A549 (cell line): ENCODE results near the gene KCTD1. TPM values are rescaled to one million over a fixed set of nuclear protein-coding genes. Genes with fewer than 3 reads are reported as not detected.

Experiments
- ATAC-seq, 2 experiments: fragments of 200-7000 bp in 1 of 2; fragments of >200 bp in 1 of 2; cut with Nextera tagmentation in 1 of 2; cut with Tn5 transposase in 1 of 2; 3 replicates each; pipeline versions ENCODE4 v1.8.0 to v1.9.1; 2018 to 2020; ENCODE audit warnings: mild to moderate bottlenecking in 1 of 2, moderate library complexity in 1 of 2
- CTCF ChIA-PET: fragments of 300-600 bp; sonication (Branson Sonifier 250); formaldehyde crosslinking; extraction: SDS; loops from one replicate; lab custom pipeline; 2021; ENCODE audit warnings: antibody characterized with exemption, inconsistent platforms; lab: Yijun Ruan, JAX
- POLR2A ChIA-PET: fragments of 350-600 bp; formaldehyde crosslinking; extraction: SDS; loops from one replicate; lab custom pipeline; 2021; ENCODE audit warnings: antibody characterized with exemption, inconsistent platforms; lab: Yijun Ruan, JAX
- DNase-seq, 2 experiments: peaks; one replicate each; pipeline versions ENCODE4 v3.0.0 to v3.0.0-alpha.2; 2011 to 2016; ENCODE audit warnings: low read depth in 1 of 2, low spot score in 1 of 2
- FAIRE-seq: peaks from 2 replicates; lab custom pipeline; 2011; peaks lifted over from hg19 to GRCh38; lab: Jason Lieb, UNC
- H3K27ac ChIP-seq, 2 experiments: fragments of >200 bp; sonication (Bioruptor Twin); formaldehyde crosslinking; 3 replicates each; pipeline ENCODE4 v1.5.1; 2016 to 2017
- H3K4me1 ChIP-seq: fragments of >200 bp; sonication (Bioruptor Twin); formaldehyde crosslinking; 3 replicates; pipeline ENCODE4 v1.6.1; 2016
- H3K4me2 ChIP-seq: fragments of >200 bp; sonication (Bioruptor Twin); formaldehyde crosslinking; 3 replicates; pipeline ENCODE4 v1.6.1; 2016
- H3K4me3 ChIP-seq: fragments of >200 bp; sonication (Bioruptor Twin); formaldehyde crosslinking; 3 replicates; pipeline ENCODE4 v1.5.1; 2016
- H3K9me3 ChIP-seq: fragments of >200 bp; sonication (Bioruptor Twin); formaldehyde crosslinking; 3 replicates; pipeline ENCODE4 v1.6.1; 2016
- CBX2 ChIP-seq: fragments of 200-600 bp; sonication (generic); IDR thresholded peaks from 2 replicates; pipeline ENCODE4 v1.6.1; 2016; ENCODE audit warnings: low read depth, mild to moderate bottlenecking, borderline replicate concordance
- CEBPB ChIP-seq, 2 experiments: fragments of >200 bp in 1 of 2; sonication (Bioruptor Twin) in 1 of 2; formaldehyde crosslinking in 1 of 2; IDR thresholded peaks; 2 replicates each; pipeline ENCODE4 v1.6.1; 2012 to 2016
- CHD2 ChIP-seq: fragments of 150-350 bp; IDR thresholded peaks from 2 replicates; pipeline ENCODE4 v1.6.1; 2014; ENCODE audit warnings: low read length; ENCODE audit not compliant: partially characterized antibody
- E2F6 ChIP-seq: IDR thresholded peaks from 2 replicates; pipeline ENCODE4 v1.6.1; 2012; ENCODE audit warnings: low read depth, borderline replicate concordance
- EHMT2 ChIP-seq: fragments of 200-600 bp; sonication (generic); IDR thresholded peaks from 2 replicates; pipeline ENCODE4 v1.6.1; 2016; ENCODE audit warnings: antibody characterized with exemption, low read depth, mild to moderate bottlenecking, moderate library complexity
- ELK1 ChIP-seq: fragments of 150-350 bp; IDR thresholded peaks from 2 replicates; pipeline ENCODE4 v1.6.1; 2014; ENCODE audit warnings: low read depth, mild to moderate bottlenecking, low read length
- EP300 ChIP-seq, 2 experiments: fragments of >200 bp; sonication (Bioruptor Twin); formaldehyde crosslinking; IDR thresholded peaks; 2 replicates in 1 of 2; 3 replicates in 1 of 2; pipeline ENCODE4 v1.6.1; 2016 to 2017
- ESRRA ChIP-seq: fragments of 150-350 bp; IDR thresholded peaks from 2 replicates; pipeline ENCODE4 v1.6.1; 2014; ENCODE audit warnings: mild to moderate bottlenecking, low read length, borderline replicate concordance
- FOSL2 ChIP-seq, 2 experiments: fragments of 450-650 bp in 1 of 2; fragments of >200 bp in 1 of 2; sonication (Bioruptor Twin) in 1 of 2; formaldehyde crosslinking; IDR thresholded peaks; 2 replicates each; pipeline versions ENCODE4 v1.5.0 to v1.6.1; 2016 to 2020; ENCODE audit warnings: mild to moderate bottlenecking in 1 of 2, moderate library complexity in 1 of 2
- HDAC2 ChIP-seq: fragments of 200-600 bp; sonication (generic); IDR thresholded peaks from 2 replicates; pipeline ENCODE4 v1.6.1; 2016
- HEYL ChIP-seq: fragments of 250-450 bp; sonication (Bioruptor Pico); IDR thresholded peaks from 2 replicates; pipeline ENCODE4 v1.8.0; 2021; ENCODE audit warnings: mild to moderate bottlenecking, moderate library complexity
- HMGXB4 ChIP-seq: fragments of 250-450 bp; sonication (Bioruptor Pico); IDR thresholded peaks from 2 replicates; pipeline ENCODE4 v1.5.0; 2021; ENCODE audit warnings: mild to moderate bottlenecking, moderate library complexity, borderline replicate concordance
- JUN ChIP-seq, 2 experiments: fragments of >200 bp; sonication (Bioruptor Twin); formaldehyde crosslinking; IDR thresholded peaks; 2 replicates in 1 of 2; 3 replicates in 1 of 2; pipeline ENCODE4 v1.6.1; 2016 to 2017
- MYC ChIP-seq: IDR thresholded peaks from 2 replicates; pipeline ENCODE4 v1.6.1; 2012; ENCODE audit warnings: mild to moderate bottlenecking, inconsistent platforms, low read length, improper control_type of control experiment, borderline replicate concordance
- PHF8 ChIP-seq: fragments of 200-600 bp; sonication (generic); IDR thresholded peaks from 2 replicates; pipeline ENCODE4 v1.6.1; 2016; ENCODE audit warnings: low read depth, mild to moderate bottlenecking, antibody characterized with exemption, moderate library complexity, borderline replicate concordance
- POLR2AphosphoS2 ChIP-seq: conservative IDR thresholded peaks from 2 replicates; pipeline ENCODE4 v1.6.1; 2012; ENCODE audit warnings: low read length, improper control_type of control experiment, inconsistent platforms
- RAD21 ChIP-seq, 2 experiments: fragments of >200 bp in 1 of 2; sonication (Bioruptor Twin) in 1 of 2; formaldehyde crosslinking in 1 of 2; IDR thresholded peaks in 1 of 2; conservative IDR thresholded peaks in 1 of 2; 2 replicates in 1 of 2; 3 replicates in 1 of 2; pipeline ENCODE4 v1.6.1; 2012 to 2018; ENCODE audit warnings: inconsistent platforms in 1 of 2
- RARB ChIP-seq: fragments of 250-450 bp; sonication (Bioruptor Pico); IDR thresholded peaks from 2 replicates; pipeline ENCODE4 v1.8.0; 2021; ENCODE audit warnings: mild to moderate bottlenecking, moderate library complexity
- REST ChIP-seq: fragments of 200-600 bp; sonication (generic); IDR thresholded peaks from 2 replicates; pipeline ENCODE4 v1.6.1; 2016; ENCODE audit warnings: antibody characterized with exemption, mild to moderate bottlenecking, moderate library complexity
- RFX5 ChIP-seq: fragments of 450-650 bp; IDR thresholded peaks from 2 replicates; pipeline ENCODE4 v1.7.1; 2014; ENCODE audit warnings: antibody characterized with exemption, mild to moderate bottlenecking, moderate library complexity
- RNF2 ChIP-seq: fragments of 200-600 bp; sonication (generic); IDR thresholded peaks from 2 replicates; pipeline ENCODE4 v1.6.1; 2016; ENCODE audit warnings: low read depth, mild to moderate bottlenecking, antibody characterized with exemption, moderate library complexity, borderline replicate concordance
- TFCP2L1 ChIP-seq: fragments of 250-450 bp; sonication (Bioruptor Pico); IDR thresholded peaks from 2 replicates; pipeline ENCODE4 v1.5.0; 2021; ENCODE audit warnings: mild to moderate bottlenecking
- ZC3H11A ChIP-seq: fragments of 450-650 bp; IDR thresholded peaks from 2 replicates; pipeline ENCODE4 v1.6.1; 2014; ENCODE audit warnings: antibody characterized with exemption, mild to moderate bottlenecking
- WGBS: methylation state at CpG from one replicate; pipeline ENCODE4 v1.1.6; 2017; ENCODE audit errors: missing lambda C conversion rate; 5-methylcytosine and 5-hydroxymethylcytosine counted together
- polyA plus RNA-seq, 4 experiments: library from polyadenylated mRNA; depleted of rRNA in 3 of 4; stranded (reverse); fragments of >200 nt; fragmentation: RNase III in 1 of 4; extraction: RNeasy Plus Mini Kit Qiagen cat#74134 plus additional on column Dnase treatment in 1 of 4; gene quantifications; 2 replicates in 3 of 4; 3 replicates in 1 of 4; pipeline ENCODE4 v1.2.3, GENCODE V29; 2011 to 2017

Gene KCTD1
- polyA plus RNA-seq, 2 of the 4 experiments (the other 2 are of a cell fraction), result 26.1 to 32.1 TPM

GRCh38 chr18:26524002-26524401 is 24.4 kb downstream of the KCTD1 start:
- Histone ChIP-seq H3K4me2 (no peak overlapping the region), H3K4me3 (no peak overlapping the region)
- no peak for ATAC-seq
- DNase-seq, result no peak
- TF ChIP-seq CHD2, result no peak
- no peak for TF ChIP-seq JUN (IDR thresholded peaks at IDR 0.05)
- no peak for TF ChIP-seq HDAC2
- TF ChIP-seq REST, result no peak
- no peak for TF ChIP-seq RFX5
- no peak for TF ChIP-seq CBX2
- no peak for TF ChIP-seq TFCP2L1 (CRISPR knock-in tag)
- TF ChIP-seq HEYL (CRISPR knock-in tag), result no peak
- TF ChIP-seq PHF8, result no peak
- TF ChIP-seq POLR2AphosphoS2, result no peak
- TF ChIP-seq, all 56 proteins: peak for 0
- no peak for FAIRE-seq
- Histone ChIP-seq H3K9me3 (no peaks in the 10 kb centered on the region), H3K27ac (0 out of 6 replicates have a peak overlapping the region, but pooled peaks of 1 of the 2 experiments have one; percentile 22), H3K4me1 (peaks cover 37% of the 10 kb centered on the region; the same call in 2 of the 3 replicates)
- ChIA-PET POLR2A (no interaction called here), CTCF (interaction anchor here (1.1 to 1.6 kb wide), 2 partner anchors 17 to 119 kb away, joined by 3 to 4 read pairs; no protein-coding TSS in a partner anchor)
- WGBS, result 100% methylated on average over 2 of the region's 2 CpGs

GRCh38 chr18:26521617-26522016 is 26.7 kb downstream of the KCTD1 start:
- POLR2A ChIA-PET, result interaction anchor here (1.1 kb wide), 1 partner anchor 26 kb away, joined by 3 read pairs; no protein-coding TSS in a partner anchor
- TF ChIP-seq ESRRA, result no peak
- TF ChIP-seq EHMT2, result no peak
- no peak for TF ChIP-seq ZC3H11A
- TF ChIP-seq ELK1, result no peak
- TF ChIP-seq RARB (CRISPR knock-in tag), result no peak
- no peak for TF ChIP-seq TFCP2L1 (CRISPR knock-in tag)
- no peak for TF ChIP-seq RAD21 (conservative IDR thresholded peaks at IDR 0.05 in 1 of 2, IDR thresholded peaks at IDR 0.05 in 1 of 2)
- TF ChIP-seq HDAC2, result no peak
- TF ChIP-seq MYC, result no peak
- TF ChIP-seq E2F6, result no peak
- no peak for TF ChIP-seq CBX2
- TF ChIP-seq HMGXB4 (CRISPR knock-in tag), result no peak
- TF ChIP-seq JUN (IDR thresholded peaks at IDR 0.05), result no peak
- TF ChIP-seq EP300 (IDR thresholded peaks at IDR 0.05), result no peak
- TF ChIP-seq FOSL2 (IDR thresholded peaks at IDR 0.05), result no peak
- TF ChIP-seq FOSL2 (CRISPR knock-in tag; IDR thresholded peaks at IDR 0.05), result no peak
- TF ChIP-seq CEBPB (IDR thresholded peaks at IDR 0.05), result no peak
- TF ChIP-seq RNF2, result no peak
- TF ChIP-seq, all 56 proteins: peak for 0
- Histone ChIP-seq H3K4me1 (peaks cover 34% of the 10 kb centered on the region), H3K9me3 (no peaks in the 10 kb centered on the region), H3K4me3 (no peak overlapping the region), H3K27ac (peak overlapping the region in 1 of 2 experiments; percentile 16; a peak in 1 of 6 replicates), H3K4me2 (no peak overlapping the region)
- ATAC-seq (no peak), DNase-seq (no peak), FAIRE-seq (no peak)
- 69% methylated on average over 4 of the region's 4 CpGs for WGBS
- CTCF ChIA-PET, result interaction anchor here (0.6 to 1.5 kb wide), 3 partner anchors 10 to 116 kb away, joined by 3 to 5 read pairs (median 3); no protein-coding TSS in a partner anchor
